Measurements from ENCODE around the gene PSMD8. TPM values are rescaled to one million over a fixed set of nuclear protein-coding genes. Genes with fewer than 3 reads are reported as not detected.

PSMD8 gene
- total RNA-seq, 2 donors from 2014 or later: 129 to 136 TPM

GRCh38 chr19:38385057-38385803 is 10.9 kb downstream of the PSMD8 start:
- intact Hi-C loops (cut with DNase I, micrococcal nuclease): no loop called here
- DNase-seq: no peak
- no peak for ATAC-seq

GRCh38 chr19:38385804-38386257 is 11.5 kb downstream of the PSMD8 start:
- intact Hi-C loops (cut with DNase I, micrococcal nuclease): no loop called here
- DNase-seq (no peak), ATAC-seq (no peak)

GRCh38 chr19:38386300-38386970 is 12.1 kb downstream of the PSMD8 start:
- peak in 1 of 2 donors; percentile 29 for DNase-seq
- intact Hi-C loops (cut with DNase I, micrococcal nuclease): no loop called here
- no peak for ATAC-seq

GRCh38 chr19:38386971-38387549 is 12.7 kb downstream of the PSMD8 start:
- intact Hi-C loops (cut with DNase I, micrococcal nuclease): no loop called here
- DNase-seq (peak in 1 of 2 donors; percentile 54), ATAC-seq (peak; percentile 41)

GRCh38 chr19:38387550-38388348 is 13.4 kb downstream of the PSMD8 start, which contains the start of gene GGN:
Gene GGN, minus strand, starts transcription at chr19:38388034. Its CDS starts 773 bp downstream, at chr19:38387261.
- intact Hi-C loops (cut with DNase I, micrococcal nuclease): no loop called here
- peak; percentile 87 for ATAC-seq
- DNase-seq: peak; percentile 85 to 88

GRCh38 chr19:38388349-38389100 is 14.2 kb downstream of the PSMD8 start, which contains the start of gene SPRED3:
Gene SPRED3, plus strand, starts transcription at chr19:38388697. Its CDS starts 1,606 bp downstream, at chr19:38390303.
- peak in 1 of 2 donors; percentile 24 for DNase-seq
- intact Hi-C loops (cut with DNase I, micrococcal nuclease): no loop called here
- ATAC-seq: no peak

- intact Hi-C loops (cut with DNase I, micrococcal nuclease): no loop called here
- ATAC-seq: no peak
- no peak for DNase-seq
These were observed 14.9 kb downstream of the PSMD8 start for GRCh38 chr19:38389101-38389925.

GRCh38 chr19:38389957-38390924 is 15.9 kb downstream of the PSMD8 start:
- intact Hi-C loops (cut with DNase I, micrococcal nuclease): loop anchor here in 1 of 2 donors (10.0 kb wide), 1 partner anchor 535 kb away; no protein-coding TSS in a partner anchor
- ATAC-seq (no peak), DNase-seq (no peak)

GRCh38 chr19:38391911-38392464 is 17.6 kb downstream of the PSMD8 start:
- no peak for DNase-seq
- intact Hi-C loops (cut with DNase I, micrococcal nuclease): loop anchor here in 1 of 2 donors (10.0 kb wide), 1 partner anchor 533 kb away; no protein-coding TSS in a partner anchor
- no peak for ATAC-seq

GRCh38 chr19:38392707-38393308 is 18.4 kb downstream of the PSMD8 start:
- peak; percentile 56 for ATAC-seq
- intact Hi-C loops (cut with DNase I, micrococcal nuclease): loop anchor here in 1 of 2 donors (10.0 kb wide), 1 partner anchor 532 kb away; no protein-coding TSS in a partner anchor
- DNase-seq: no peak

GRCh38 chr19:38394488-38394887 is 20.1 kb downstream of the PSMD8 start:
- DNase-seq: no peak
- ATAC-seq: peak; percentile 24
- intact Hi-C loops (cut with DNase I, micrococcal nuclease): loop anchor here in 1 of 2 donors (10.0 kb wide), 1 partner anchor 530 kb away; no protein-coding TSS in a partner anchor

- no peak for DNase-seq
- ATAC-seq: peak; percentile 49
- intact Hi-C loops (cut with DNase I, micrococcal nuclease): loop anchor here in 1 of 2 donors (10.0 kb wide), 1 partner anchor 529 kb away; no protein-coding TSS in a partner anchor
These were observed 21.2 kb downstream of the PSMD8 start for GRCh38 chr19:38395381-38396114.

GRCh38 chr19:38399081-38399480 is 24.7 kb downstream of the PSMD8 start:
- no peak for ATAC-seq
- intact Hi-C loops (cut with DNase I, micrococcal nuclease): loop anchor here in 1 of 2 donors (10.0 kb wide), 1 partner anchor 526 kb away; no protein-coding TSS in a partner anchor
- no peak for DNase-seq

GRCh38 chr19:38399537-38399936 is 25.2 kb downstream of the PSMD8 start:
- DNase-seq (no peak), ATAC-seq (no peak)
- intact Hi-C loops (cut with DNase I, micrococcal nuclease): loop anchor here in 1 of 2 donors (10.0 kb wide), 1 partner anchor 525 kb away; no protein-coding TSS in a partner anchor

Measured in left colon (tissue), 2 donors.